Stromal cell of bone marrow (primary cell): Measurements from ENCODE around the gene VPS26B.
"Not testable (repeated sequence)": the region's sequence is repeated elsewhere in the genome, so short reads cannot be mapped to it uniquely, and the experiment has no call there.

Source experiments
- DNase-seq: peaks from one replicate; pipeline ENCODE4 v3.0.0-alpha.2; 2012; ENCODE audit warnings: low read depth

The VPS26B gene

DNA sequence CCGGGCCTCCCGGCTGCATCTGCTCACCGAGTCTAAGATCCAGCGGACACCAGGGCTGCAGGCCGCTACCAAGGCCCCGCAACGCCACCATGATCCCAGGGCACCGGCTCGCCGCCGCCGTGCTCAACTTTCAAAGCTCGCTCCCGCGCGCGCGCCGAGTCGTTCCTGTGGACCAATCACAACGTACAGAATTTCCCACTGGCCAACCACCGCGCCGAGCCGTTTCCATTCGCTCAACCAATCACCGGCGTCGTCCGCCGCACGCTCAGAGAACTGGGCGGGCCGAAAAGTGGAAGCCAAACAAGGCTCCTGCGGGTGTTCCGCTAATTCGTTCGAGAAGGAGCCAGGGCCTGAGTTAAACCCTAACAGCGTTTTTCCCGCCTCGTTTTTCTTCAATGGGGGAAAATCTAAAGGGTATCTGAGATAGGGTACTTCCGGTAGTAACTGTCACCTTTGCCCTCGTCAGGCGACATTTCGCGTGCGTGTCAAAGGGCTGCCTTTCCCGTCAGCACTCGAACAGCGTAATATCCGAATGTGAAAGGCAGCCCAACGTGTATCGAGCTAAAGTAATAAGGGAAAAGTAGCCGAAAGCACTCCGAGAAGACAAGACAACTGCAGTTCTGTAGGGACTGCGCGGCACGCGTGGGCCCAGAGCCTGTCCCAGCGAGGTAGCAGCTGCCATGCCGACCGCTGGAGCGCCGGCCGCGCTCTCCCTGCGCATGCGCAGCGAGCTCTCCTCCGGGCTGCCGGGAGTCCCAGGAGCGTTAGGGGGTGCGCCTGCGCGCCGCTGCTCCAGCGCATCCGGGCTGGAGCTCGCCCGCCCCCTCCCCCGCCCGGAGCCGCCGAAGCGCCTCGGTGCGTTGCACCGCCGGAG, at the start of gene VPS26B, which contains the start of gene NCAPD3:
VPS26B (plus strand) TSS at position 836 of the 874 bp plus-strand sequence. CDS start 452 bp downstream, outside the sequence.
NCAPD3 (minus strand) TSS at position 132 of the 874 bp plus-strand sequence; CDS start at position 91, 41 bp downstream.
- DNase-seq: peak; percentile 94

DNA sequence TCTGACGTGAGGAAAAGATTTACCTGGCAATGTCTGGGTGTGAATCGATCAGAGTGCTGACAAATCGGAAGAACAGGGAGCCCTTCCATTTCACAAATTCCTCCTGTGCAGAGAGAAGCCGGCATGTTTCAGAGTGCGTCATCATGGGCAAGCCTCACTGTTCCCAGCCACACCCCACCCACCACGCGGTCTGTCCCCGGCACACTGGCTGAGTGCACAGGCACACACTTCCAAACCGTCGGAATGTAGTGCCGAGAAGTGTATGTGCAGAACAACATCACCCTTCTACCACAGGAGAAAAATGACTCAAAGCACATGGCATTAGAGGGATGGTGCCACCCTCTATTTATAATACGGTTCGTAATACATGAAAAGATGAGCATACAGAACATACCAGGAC, 48.2 kb upstream of the VPS26B start:
- DNase-seq: no peak

DNA sequence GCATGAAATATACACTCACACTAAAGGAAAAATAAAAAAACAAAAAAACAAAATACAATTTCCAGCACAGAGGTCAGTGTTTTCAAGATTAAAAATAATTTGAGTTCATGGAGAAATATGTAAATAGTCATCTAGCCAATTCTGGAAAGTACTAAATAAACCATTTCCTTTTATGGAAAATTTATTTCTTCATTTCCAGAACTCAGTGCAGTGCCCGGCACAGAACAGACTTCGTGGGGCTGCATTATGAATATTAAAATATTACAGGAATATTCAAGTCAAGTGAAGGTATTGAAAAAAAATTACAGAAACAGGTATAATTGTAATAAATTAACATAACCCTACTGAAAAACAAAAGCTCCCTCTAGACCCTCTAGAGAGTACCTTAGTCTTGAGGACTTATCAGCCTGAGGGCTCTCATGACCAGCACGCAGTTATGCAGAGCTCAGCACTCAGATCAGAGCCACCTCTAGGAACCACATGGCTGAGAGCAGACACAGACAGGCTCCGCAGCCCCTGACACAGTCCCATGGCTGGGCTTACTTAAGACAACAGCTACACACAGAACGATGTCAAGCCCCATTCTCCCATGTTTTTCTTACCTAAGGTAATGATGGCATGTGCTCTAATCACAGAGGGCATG, 46.3 kb upstream of the VPS26B start:
- DNase-seq: no peak

DNA sequence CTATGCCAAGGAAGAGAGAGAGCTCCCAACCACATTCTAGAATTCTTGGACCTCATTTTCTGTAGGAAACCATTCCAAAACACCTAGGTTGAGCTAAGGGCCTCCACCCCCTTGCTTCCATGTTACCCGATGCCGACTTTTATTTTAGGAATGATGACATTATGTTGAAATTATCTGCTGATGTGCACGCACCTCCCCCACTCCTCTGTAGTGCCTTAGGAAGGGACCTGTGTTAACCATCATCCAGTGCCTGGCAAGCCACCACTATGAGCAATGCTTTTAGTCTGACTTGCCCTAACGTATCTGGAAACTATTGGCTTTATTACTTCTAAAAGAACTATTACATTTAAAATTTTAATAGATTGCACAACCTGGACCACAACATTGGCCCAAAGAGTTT, 42.8 kb upstream of the VPS26B start:
- DNase-seq: peak; percentile 45

DNA sequence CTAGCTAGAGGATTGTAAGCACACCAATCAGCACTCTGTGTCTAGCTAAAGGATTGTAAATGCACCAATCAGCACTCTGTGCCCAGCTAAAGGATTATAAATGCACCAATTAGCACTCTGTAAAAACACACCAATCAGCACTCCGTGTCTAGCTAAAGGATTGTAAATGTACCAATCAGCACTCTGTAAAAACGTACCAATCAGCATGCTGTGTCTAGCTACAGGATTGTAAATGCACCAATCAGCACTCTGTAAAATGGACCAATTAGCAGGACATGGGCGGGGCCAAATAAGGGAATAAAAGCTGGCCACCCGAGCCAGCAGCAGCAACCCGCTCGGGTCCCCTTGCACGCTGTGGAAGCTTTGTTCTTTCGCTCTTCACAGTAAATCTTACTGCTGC, 36.4 kb upstream of the VPS26B start:
- not testable (repeated sequence) for DNase-seq

DNA sequence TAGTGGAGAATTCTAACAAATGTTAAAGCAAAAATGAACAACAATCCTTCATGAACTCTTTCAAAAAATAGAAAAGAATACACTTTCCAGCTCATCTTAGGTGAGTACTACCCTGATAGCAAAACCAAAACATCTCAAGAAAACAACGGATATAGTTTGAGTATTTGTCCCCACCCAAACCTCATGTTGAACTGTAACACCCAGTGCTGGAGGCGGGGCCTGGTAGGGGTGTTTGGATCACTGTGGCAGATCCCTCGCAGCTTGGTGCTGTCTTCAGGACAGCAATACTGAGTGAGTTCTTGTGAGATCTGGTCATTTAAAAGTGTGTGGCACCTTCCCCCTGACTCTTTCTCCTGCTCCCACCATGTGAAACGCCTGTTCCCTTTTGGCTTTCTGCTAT, 27.7 kb upstream of the VPS26B start:
- no peak for DNase-seq

DNA sequence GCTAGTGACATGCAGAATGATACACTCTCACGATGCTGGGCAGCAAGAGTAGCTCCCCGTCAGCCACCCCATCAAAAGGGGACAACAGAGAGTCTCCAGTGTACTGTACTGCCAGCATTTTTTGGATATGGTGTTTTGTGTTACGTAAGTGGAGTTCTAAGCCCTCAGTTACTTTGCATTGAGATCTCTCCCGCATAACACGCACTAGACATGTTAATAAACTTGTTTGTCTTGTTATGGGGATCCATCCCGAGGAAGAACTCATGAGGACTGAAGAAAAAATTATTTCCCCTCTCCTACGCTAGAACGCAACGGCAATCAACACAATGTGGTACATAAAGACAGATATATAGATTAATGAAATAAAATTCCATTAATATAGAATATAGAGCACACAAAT, 24.9 kb upstream of the VPS26B start:
- DNase-seq: no peak

DNA sequence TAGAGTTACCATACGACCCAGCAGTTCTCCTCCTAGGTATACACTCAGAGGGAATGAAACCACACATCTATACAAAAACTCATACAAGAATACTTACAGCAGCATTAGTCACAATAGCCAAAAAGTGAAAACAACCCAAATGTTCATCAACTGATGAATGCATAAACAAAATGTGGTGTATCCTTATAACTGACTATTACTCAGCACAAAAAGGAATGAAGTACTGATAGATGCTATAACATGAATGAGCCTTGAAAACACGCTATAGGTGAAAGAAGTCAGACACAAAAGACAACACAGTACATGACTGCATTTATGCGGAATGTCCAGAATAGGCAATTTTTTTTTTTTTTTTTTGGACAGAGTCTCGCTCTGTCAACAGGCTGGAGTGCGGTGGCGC, 23.8 kb upstream of the VPS26B start:
- DNase-seq: no peak

DNA sequence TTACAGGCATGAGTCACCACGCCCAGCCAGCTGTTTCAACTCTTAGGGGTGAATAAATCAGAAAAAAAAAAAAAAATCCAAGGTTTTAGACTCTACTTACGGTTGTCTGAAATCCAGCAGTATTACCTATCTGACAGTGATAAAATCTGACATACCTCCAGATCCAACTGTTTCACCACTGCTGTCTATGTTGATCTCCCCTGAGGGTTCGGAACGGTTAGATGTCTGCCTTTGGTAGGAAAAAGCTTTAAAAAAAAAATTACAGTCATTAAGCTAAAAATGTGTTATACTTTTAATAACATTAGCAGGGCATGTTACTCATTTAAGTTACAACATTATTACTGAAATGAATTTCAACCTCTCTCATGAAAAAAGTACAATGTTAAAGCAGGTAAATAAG, 21.8 kb upstream of the VPS26B start:
- no peak for DNase-seq

DNA sequence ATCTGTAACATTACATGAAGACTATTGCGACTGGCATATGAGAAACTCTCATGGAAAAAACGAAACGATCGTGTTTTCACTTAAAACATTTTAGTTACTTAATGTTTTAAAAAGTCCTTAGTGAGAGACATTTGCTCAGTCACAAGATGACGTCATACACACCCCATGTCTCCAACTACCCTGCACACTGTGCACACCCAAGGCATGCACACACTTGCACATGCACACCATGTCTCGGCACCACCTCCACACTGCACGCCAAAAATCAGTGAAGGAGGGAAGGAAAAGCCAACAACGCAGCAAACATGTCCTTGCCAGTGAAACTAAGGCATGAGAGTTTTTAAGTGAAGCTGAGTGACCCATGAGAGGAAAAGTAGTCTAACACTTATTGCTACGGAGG, 18.7 kb upstream of the VPS26B start:
- no peak for DNase-seq

DNA sequence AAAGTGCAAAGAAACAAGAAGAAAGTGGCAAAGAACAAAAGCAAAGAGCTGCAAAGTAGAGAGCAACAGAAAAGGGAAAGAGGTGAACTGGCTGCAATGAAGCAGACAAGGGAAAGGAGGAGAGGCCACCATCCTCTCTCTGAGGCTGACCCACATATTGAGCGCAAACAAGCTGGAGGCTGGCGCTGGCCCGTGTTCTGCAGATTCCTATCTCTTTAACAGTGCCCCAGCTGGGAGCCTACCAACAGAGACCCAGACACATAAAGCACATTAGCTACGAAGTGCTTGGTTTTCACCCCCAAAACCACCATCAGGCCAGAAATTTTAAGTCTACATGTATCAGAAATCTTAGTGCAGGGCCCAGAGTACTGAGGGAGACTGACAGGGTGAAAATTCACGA, 18.3 kb upstream of the VPS26B start:
- DNase-seq: no peak

DNA sequence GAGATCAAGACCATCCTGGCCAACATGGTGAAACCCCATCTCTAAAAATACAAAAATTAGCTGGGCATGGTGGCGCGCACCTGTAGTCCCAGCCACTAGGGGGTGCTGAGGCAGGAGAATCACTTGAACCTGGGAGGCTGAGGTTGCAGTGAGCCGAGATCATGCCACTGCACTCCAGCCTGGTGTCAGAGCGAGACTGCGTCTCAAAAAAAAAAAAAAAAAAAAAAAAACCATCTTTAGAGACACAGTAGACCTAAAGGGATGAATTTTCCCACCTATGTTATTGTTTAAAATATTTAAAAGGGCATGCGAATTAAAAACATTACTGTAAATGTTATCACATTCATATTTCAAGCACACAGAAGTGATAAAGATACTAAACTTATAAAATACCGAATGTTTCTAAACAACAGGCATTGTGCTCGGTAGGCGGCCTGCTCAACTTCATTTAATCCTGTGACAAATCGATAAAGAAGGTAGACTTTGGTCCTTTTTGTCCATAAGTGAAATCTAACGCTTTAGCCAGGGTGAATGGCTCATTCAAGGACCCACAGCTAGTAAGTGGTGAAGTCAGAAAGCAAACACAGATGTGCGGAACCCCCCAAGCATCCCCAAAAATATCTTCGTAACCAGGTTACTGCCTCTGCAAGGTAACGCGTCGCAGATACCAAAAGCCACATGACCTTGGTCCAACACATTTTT, 16.8 kb upstream of the VPS26B start:
- no peak for DNase-seq

DNA sequence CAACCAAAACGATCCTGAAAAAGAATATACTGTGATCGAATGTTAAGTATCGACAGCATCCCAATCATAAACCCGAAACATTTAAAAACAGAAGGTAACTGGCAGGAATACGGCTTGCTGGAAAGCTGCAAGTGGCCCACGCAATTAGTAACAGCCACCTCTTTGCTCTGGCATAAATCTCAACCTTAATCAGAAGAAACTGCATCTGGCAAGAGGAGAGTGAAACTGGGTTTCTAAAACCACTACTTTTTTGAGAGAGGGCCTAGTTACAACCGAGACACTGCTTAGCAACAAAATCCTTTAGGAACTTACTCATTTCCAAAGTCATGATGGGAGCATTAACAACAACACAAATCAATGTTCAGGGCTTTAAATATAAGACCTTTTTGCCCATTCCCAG, 8.6 kb upstream of the VPS26B start:
- no peak for DNase-seq

DNA sequence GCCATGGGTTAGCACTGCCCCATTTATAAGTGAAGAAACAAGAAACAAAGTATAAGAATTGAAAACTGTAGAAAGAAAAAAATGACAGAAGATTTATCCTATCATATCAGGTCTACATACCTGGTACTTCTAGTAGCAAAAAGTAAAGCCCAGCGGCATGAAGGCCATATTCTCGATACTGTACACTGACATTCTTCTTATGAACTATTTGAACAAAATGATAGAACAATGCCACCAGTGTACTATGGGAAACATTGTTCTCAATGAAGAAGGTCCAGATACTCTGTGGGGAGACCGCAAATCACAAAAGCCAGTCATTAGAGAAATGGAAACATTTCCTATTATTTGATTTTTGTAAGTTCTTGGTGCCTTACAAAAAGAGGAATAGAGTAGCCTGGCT, 7.7 kb upstream of the VPS26B start:
- no peak for DNase-seq

DNA sequence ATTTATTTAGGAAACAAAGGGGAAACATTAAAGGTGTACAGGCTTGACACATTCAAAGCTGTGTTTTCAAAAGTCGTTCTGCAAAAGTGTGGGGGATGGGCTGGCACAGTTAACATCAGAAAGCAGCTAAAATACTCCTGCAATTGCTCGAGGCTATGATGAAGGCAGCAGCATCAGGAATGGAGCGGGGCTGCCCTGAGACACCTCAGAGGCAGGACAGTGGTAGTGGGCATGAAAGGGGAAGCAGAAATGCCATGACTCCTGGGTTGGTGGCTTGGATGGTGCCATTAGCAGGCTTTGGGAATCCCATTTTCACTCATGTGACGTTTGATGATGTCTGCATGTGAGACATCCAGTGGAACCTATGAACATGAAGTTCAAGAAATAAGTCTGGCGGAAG, 1.4 kb upstream of the VPS26B start:
- no peak for DNase-seq

DNA sequence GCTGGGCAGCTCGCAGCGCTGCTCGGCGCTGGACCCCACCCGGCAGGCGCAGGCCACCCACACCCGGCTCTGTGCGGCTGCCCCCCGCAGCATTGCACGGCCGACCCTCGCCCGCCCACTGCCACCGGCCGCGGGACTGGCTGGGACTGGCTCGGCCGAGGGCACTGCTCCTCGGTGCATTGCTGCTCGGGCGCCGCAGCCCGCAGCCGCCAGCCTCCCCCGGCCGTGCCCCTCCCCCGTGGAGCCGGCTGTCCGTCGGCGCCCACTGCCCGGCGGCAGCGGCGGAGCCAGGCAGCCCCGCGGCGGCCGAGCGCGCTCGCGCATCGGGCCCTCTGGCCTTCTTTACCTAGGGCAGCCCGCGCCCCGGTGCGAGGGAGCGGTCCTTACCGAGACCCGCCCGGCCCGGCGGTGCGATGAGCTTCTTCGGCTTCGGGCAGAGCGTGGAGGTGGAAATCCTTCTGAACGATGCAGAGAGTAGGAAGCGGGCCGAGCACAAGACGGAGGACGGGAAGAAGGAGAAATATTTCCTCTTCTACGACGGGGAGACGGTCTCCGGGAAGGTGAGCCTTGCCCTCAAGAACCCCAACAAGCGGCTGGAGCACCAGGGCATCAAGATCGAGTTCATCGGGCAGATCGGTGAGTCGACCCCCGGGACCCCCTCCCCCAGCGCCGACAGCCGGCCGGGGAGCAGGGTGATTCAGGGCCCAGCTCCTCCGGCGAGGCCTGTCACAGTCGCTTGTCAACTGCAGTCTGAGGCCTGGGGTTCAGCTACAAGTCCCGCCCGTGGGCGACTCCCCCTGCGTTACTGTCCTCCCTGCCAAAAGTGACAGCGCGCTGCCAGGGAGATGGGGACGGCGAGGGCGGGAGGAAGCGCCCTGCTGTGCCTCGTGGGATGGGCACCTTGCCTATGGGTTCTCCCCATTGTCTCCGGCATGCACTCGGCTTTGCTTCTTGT, 516 bp downstream of the VPS26B start:
- peak; percentile 9 for DNase-seq

DNA sequence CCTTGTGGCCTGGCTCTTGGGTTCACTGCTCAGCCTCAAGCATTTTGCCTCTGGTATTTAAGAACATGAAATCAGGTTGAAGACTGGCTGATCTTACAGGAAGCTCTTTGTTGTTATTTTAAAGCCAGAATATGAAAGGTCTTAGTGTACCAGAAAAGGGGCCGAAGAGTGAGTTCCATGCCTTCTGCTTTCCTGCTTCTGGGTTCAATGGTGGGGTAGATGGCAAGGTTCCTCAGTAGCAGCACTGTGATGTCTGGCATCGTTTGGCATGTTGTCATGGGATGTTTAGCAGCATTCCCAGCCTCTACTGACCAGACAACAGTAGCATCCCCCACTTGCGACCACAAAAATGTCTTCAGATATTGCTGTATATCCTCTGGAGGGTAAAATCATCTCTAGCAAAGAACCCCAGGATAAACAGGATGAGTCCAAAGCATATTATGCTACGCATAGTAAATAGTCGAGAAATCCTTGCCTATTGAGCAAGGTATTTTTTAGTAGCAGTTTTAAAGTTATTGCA, 2.4 kb downstream of the VPS26B start:
- no peak for DNase-seq

DNA sequence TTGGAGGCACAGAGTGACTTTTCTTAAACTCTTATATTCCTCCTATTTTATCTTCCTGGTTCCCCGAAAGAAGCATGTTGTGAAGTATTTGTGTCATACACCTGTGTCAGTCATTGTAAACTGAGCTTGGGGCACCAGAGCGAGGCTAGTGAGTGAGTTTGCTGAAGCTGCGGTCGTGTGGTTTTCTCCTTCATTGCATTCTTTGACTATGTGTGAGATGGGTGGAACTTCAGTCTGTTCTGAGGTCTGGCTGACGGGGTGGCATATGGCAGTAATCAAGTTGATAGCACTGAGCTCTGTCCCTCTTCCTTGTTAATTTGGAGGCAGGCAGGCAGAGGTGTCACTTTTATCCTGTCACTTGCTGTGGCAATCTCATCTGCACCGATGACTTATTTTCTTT, 4.2 kb downstream of the VPS26B start:
- DNase-seq: no peak

DNA sequence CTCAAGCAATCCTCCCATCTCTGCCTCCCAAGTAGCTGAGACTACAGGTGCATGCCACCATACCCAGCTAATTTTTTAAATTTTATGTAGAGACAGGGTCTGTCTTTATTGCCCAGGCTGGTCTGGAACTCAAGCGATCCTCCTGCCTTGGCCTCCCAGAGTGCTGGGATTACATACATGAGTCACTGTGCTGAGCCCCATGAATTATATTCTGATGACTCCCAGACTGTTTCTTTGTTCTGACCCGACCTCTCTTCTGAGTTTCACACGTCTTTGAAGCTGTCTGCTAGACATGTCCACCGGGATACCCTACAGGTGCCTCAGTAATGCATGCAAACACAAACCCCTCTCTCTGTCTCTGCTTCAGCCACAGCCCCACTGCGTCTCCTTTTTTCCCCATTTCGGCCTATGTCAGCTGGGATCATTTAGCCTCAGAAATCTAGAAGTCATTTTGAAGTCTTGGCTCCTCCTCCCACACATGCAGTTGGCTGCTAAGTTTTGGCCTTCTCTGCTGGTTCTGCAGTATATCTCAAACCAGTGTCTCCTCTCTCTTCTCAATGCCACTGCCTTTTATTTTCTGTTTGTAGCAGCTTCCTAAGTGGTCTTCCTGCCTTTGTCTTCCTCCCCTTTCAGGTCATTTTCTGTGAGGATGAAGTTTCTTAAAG, 4.8 kb downstream of the VPS26B start:
- no peak for DNase-seq

DNA sequence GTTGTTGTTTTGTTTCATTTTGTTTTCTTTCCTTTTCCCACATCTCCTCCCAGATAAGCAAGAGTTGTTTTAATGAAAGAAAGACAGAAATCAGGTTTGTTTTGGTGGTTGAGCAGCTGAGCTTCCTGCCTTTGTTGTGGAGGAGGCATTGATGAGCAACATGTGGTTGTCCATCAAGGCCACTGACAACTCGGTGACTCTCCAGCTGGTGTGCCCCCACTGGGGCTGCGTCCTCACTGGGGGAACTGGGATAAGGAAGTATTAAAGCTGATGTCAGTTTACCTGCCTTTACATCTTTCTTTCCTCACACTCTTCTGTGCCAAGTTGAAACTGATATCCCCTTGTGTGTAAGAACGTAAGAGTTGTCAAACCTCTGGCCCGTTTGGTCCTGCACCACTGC, 5.9 kb downstream of the VPS26B start:
- DNase-seq: no peak
